Endometrium (tissue), 2 donors: ENCODE results near the gene APCDD1.
"Not testable (repeated sequence)": the region's sequence is repeated elsewhere in the genome, so short reads cannot be mapped to it uniquely, and the experiment has no call there.

ENCODE experiments used
- FAIRE-seq: peaks from 2 replicates; lab custom pipeline; 2012; peaks lifted over from hg19 to GRCh38; lab: Jason Lieb, UNC
- donor health status: control.
- donor health status: control.

APCDD1 gene

DNA sequence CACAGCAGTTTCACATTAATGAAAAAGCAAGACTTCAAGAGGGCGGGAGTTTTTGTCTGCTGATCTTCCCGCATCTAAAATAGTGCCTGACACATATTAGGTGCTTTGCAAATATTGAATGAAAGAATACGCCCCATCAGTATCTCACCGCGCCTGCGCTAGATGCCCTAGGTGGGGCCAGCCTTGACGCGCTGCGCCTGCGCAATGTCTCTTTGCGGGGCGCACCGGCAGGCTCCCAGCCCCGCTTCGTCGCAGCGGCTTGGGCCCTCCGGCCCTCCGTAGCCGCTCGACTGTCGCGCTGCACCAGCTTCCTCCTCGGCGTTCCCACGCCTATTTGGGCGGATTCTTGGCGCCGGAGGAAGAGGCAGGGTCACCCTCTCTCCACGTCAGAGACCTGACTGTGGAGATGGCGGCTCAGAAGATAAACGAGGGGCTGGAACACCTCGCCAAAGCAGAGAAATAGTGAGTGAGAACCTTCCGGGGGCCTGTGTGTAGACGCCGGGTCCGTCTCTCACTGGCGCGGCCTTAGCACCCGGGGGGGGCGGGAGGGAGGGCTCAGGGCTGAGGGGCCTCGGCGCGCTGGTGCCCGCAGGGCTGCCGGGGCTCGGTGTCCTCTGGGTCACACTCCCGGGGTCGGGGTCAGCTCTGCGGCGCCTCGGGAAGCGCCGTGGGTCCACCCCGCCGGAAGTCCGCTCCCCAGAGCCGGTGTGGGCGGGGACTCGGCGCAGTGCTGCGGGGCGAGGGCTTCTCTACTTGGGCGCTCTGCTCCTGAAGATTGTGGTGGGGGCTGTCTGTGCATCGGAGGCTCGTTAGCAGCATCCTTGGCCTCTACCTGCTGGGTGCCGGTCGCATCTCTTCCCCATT, 71.5 kb downstream of the APCDD1 start, which contains the start of gene NAPG:
Gene NAPG, plus strand, starts transcription at position 331 of the 864 bp plus-strand sequence. Its CDS starts 76 bp downstream, at position 407.
- peak; percentile 85 for FAIRE-seq

DNA sequence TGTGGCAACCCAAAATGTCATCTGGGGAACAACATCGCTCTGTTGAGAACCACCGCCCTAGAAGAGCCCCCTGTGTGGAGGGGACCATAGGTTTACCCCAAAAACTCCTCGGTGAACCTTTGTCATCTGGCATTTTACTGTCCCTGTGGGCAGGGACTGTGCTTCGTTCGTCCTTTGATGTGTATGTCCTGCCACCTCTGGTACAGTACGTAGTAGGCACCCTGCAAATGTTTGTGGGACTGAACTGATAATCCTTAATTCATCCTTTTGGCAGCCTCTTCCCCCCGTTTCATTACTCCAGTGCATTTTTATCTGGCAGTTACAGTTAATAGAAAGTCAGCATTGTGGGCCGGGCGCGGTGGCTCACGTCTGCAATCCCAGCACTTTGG, 72.1 kb downstream of the APCDD1 start:
- FAIRE-seq = no peak

- no peak for FAIRE-seq
These were observed 74.0 kb downstream of the APCDD1 start for GRCh38 chr18:10528439-10528838.

GRCh38 chr18:10530002-10530401, 75.6 kb downstream of the APCDD1 start:
- no peak for FAIRE-seq

- FAIRE-seq = no peak
These were observed 76.4 kb downstream of the APCDD1 start for GRCh38 chr18:10530852-10531251.

- no peak for FAIRE-seq
These were observed 78.7 kb downstream of the APCDD1 start for GRCh38 chr18:10533111-10533510.

DNA sequence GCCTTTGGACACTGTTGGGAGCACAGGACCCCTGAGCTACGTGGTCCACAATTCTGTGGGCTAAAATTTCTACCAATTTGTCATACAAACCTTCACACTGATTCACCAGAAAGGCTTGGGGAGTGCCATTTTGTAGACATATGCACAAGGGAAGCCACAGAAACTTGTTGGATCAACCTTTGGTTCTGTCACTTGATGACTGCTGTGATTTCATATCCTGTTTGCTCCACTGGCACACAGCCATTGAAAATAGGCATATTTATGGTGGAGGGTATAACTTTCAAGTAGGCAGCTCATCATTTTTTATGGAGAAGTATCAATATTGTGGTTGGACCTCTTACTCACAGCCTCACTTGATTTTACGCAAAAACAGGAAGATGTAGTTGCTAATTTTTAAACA, 81.8 kb downstream of the APCDD1 start:
- FAIRE-seq = no peak

DNA sequence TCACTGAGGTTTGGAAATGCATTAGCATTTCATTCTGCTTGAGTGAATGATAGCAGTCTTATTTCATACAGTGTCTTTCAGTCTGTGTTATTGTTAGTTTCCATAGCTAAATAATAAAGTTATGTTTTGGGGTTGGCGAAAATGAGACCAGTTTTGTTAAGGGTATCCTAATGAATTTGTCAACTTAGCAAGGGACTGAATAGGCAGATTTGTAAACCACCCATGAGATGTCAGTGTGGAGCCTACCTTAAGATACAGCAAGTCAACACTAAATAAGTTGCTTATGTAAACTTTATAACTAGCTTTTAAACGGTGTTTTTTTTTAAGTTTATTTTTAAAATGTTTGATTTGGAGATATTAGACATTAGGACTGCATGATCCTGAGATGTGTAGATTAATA, 83.3 kb downstream of the APCDD1 start:
- no peak for FAIRE-seq

DNA sequence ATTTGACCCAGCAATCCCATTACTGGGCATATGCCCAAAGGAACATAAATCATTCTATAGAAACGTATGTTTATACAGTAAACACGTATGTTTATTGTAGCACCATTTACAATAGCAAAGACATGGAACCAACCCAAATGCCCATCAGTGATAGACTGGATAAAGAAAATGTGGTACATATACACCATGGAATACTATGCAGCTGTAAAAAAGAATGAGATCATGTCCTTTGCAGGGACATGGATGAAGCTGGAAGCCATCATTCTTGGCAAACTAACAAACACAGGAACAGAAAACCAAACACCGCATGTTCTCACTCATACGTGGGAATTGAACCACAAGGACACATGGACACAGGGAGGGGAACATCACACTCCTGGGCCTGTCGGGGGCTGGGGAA, 84.7 kb downstream of the APCDD1 start:
- not testable (repeated sequence) for FAIRE-seq
